Naive thymus-derived CD8-positive, alpha-beta T cell (primary cell): ENCODE measurements around the gene NID2. TPM values are rescaled to one million over a fixed set of nuclear protein-coding genes. Genes with fewer than 3 reads are reported as not detected.

Experiments
- polyA plus RNA-seq, 3 donors: library from polyadenylated mRNA; unstranded; fragments of 300-500 nt; fragmentation: Illumina TruSeq; gene quantifications; one replicate each; pipeline ENCODE4 v1.2.3, GENCODE V29; 2021
- total RNA-seq, 8 experiments: library from RNA in 2 of 8; stranded (reverse) in 2 of 8; gene quantifications; one replicate each; pipeline ENCODE4 v1.2.3 and lab custom pipeline; 2021 to 2026

NID2 gene
- total and polyA plus RNA-seq, 5 experiments from 2014 or later, result 0.22 to 0.98 (median 0.62) TPM; not detected in 2

Other genes with a start within 250 kb of the NID2 start
- 10 to 100 TPM; 57.8 to 66.7 TPM for gene GNG2, start 208.4 kb downstream of the NID2 start, total RNA-seq
- 100 to 1,000 TPM; 115 to 172 (median 122) TPM for gene GNG2, start 208.4 kb downstream of the NID2 start, polyA plus RNA-seq
- gene RTRAF, start 79.5 kb downstream of the NID2 start, total RNA-seq, result 100 to 1,000 TPM; 105 to 116 TPM
- 100 to 1,000 TPM; 166 to 231 (median 203) TPM for gene RTRAF, start 79.5 kb downstream of the NID2 start, polyA plus RNA-seq
- under 1 TPM; 0.38 to 0.57 TPM for gene PTGDR, start 198.6 kb upstream of the NID2 start, total RNA-seq
- 10 to 100 TPM in 1 of 3 donors, under 1 TPM in 2; 0.70 to 11.6 (median 0.74) TPM for gene PTGDR, start 198.6 kb upstream of the NID2 start, polyA plus RNA-seq
- gene PTGER2, start 245.3 kb upstream of the NID2 start, total RNA-seq, result 1 to 10 TPM; 2.9 to 3.2 TPM
- gene PTGER2, start 245.3 kb upstream of the NID2 start, polyA plus RNA-seq, result 100 to 1,000 TPM in 1 of 3 donors, 10 to 100 TPM in 2; 58.7 to 114 (median 91.2) TPM